HUES48 (cell line): ENCODE measurements around the gene MCCC1.

ENCODE experiments used
- H3K27ac ChIP-seq: one replicate; pipeline ENCODE4 v1.7.0; 2013; ENCODE audit warnings: low read depth, low read length, inconsistent platforms
- H3K27me3 ChIP-seq: 2 replicates; pipeline ENCODE4 v1.6.1; 2013; ENCODE audit warnings: mild to moderate bottlenecking, low read length; ENCODE audit not compliant: control insufficient read depth, insufficient read depth
- H3K36me3 ChIP-seq: 2 replicates; pipeline ENCODE4 v1.6.1; 2013; ENCODE audit warnings: low read length; ENCODE audit not compliant: control insufficient read depth, insufficient read depth
- H3K4me1 ChIP-seq: 2 replicates; pipeline ENCODE4 v1.6.1; 2013; ENCODE audit warnings: mild to moderate bottlenecking, low read length; ENCODE audit not compliant: control insufficient read depth, insufficient read depth
- H3K4me3 ChIP-seq: 2 replicates; pipeline ENCODE4 v1.5.1; 2013; ENCODE audit warnings: mild to moderate bottlenecking, low read depth, low read length
- H3K9ac ChIP-seq: 2 replicates; pipeline ENCODE4 v1.6.1; 2013; ENCODE audit warnings: mild to moderate bottlenecking, low read depth, low read length, moderate library complexity
- H3K9me3 ChIP-seq: 2 replicates; pipeline ENCODE4 v1.6.1; 2013; ENCODE audit warnings: low read length; ENCODE audit not compliant: control insufficient read depth, insufficient read depth

MCCC1 gene

DNA sequence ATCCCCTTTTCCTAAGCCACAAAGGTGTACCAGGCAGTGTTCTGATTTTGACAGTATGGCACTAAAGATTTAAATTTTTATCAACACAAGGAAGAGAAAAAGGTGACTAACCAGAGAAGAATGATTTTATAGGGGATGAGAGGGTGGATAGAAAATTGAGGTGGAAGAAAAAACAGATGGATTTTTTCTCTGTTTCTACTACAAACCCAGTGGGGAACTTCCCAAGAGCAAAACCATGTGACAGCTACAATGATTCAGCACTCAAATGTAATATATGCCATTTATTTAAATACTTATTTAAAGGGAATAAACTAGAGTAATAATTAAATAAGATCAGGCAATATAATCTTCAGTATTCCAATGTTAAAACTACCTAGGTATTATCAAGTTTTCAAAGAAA, 130.0 kb downstream of the MCCC1 start:
- Histone ChIP-seq H3K9ac (no peak overlapping the region; the same call in 1 of the 2 replicates), H3K27ac (no peak overlapping the region), H3K9me3 (no peaks in the 10 kb centered on the region), H3K4me1 (peaks cover 17% of the 10 kb centered on the region), H3K4me3 (no peak overlapping the region), H3K27me3 (no peaks in the 10 kb centered on the region), H3K36me3 (no peaks in the 10 kb centered on the region; the same call in 1 of the 2 replicates)

DNA sequence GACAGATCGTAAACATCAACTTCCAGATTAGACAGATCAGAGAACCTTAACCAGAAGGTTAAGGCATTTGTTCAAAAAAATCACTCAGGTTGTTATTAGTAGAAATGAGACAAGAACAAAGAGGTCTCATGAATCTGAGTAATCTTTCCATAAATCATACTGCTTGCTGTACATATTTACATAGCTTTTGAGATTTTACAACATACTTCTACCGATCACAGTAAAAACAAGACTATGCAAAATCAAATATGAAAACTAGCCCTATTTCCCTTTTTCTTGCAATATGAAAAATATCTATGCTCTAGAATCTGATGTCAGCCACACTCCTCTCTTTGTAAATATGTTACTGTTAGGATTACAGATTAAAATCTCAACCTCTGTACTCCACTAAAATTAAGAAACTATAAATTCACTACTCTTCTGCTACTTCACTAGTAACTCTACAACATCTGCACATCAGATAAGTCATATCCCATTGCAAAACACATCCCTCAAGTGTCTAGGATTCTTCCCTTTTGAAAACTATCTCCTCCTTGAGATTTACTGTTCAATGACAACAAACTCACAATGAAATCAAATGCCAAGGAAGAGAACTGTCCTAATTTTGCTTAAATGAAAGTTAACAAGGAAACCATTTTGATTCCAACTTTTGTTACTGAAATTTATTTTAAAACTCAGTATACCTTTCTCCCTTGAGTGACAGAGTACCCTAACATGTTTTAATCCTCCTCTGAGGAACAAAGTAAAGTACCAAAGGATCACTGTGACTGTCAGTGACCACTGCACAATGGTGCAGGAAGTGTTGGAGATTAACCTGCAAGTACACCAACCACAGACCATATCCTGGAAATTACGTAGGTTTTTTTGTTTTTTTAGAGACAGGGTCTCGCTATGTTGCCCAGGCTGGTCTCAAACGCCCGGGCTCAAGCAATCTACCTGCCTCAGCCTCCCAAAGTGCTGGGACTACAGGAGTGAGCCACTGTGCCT, 131.8 kb downstream of the MCCC1 start:
- no peaks in the 10 kb centered on the region for H3K9me3 ChIP-seq
- peaks cover 8% of the 10 kb centered on the region for H3K36me3 ChIP-seq
- no peak overlapping the region for H3K9ac ChIP-seq
- H3K4me1 ChIP-seq: peaks cover 17% of the 10 kb centered on the region
- no peaks in the 10 kb centered on the region for H3K27me3 ChIP-seq
- no peak overlapping the region for H3K27ac ChIP-seq
- no peak overlapping the region for H3K4me3 ChIP-seq

DNA sequence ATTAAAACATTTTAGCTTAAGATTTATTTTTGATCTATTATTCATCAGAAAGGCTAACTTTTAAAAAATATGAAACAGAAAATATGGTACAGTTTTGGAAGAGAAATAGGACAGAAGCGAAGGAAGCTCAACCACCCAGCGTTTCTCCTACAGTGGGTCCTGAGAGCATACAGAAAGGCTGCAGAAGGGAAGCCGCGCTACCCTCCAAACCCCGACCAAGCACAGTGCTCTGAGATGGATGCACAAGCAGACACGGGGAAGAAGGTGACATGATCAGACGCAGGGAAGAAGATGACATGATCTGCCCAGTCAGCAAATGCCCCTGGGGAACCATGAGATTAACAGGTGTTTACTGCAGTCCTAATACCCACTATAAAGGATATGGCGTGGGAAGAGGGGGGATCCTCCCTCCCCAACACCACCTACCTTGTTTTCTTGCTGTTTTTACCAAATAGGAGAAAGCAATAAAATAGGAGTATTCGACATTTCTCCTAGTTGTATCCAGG, 133.4 kb downstream of the MCCC1 start:
- Histone ChIP-seq H3K36me3 (peaks cover 19% of the 10 kb centered on the region), H3K9me3 (no peaks in the 10 kb centered on the region), H3K27ac (no peak overlapping the region), H3K4me1 (peaks cover 16% of the 10 kb centered on the region), H3K9ac (no peak overlapping the region), H3K27me3 (no peaks in the 10 kb centered on the region), H3K4me3 (no peak overlapping the region)
